GM21390 (cell line): ENCODE data around the gene FBLN7.

Experiments used
- ATAC-seq: cut with Tn5 transposase; IDR thresholded peaks from one replicate; pipeline ENCODE4 v1.9.1; 2021; ENCODE audit not compliant: unreplicated experiment

The FBLN7 gene

DNA sequence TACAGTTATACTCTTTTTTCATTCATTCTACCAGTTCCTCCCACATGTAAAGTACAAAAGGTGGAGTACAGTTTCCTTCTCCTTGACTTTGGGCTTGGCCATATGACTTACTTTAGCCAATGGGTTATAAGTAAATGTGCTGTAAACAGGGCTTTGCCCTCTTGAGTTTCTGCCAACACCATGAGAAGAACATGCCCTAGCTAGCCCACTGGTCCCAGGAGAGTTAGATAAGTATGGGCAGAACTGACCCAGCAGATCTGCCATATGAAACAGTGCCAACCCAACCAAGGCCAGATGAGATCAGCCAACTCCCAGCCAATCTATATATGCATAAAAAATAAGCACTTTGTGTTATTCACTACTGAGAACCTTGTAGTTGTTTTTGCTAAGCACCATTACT, 91.2 kb downstream of the FBLN7 start:
- ATAC-seq: no peak

DNA sequence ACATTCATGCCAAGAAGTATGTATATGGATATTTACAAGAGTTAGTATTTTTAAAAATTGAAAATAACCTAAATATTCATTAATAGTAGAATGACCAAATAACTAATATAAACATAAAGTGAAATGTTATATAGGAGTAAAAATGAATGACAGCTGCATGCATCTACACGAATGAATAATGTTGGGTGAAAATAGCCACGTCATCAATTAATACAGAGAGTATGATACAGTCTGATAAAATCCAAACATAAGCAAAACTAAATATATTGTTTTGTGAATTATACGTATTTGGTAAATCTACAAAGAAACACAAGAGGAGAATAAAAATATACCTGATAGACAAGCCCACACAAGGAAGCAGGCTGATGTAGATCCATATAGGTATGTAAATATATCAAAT, 92.2 kb downstream of the FBLN7 start:
- ATAC-seq: no peak
